Hepatocyte (in vitro differentiated cells): ENCODE measurements around the gene TCN1.

Experiments
- EZH2 ChIP-seq: fragments of 200-600 bp; sonication (generic); IDR thresholded peaks from 2 replicates; pipeline ENCODE4 v1.6.1; 2016; ENCODE audit warnings: antibody characterized with exemption, mild to moderate bottlenecking, borderline replicate concordance
- EZH2phosphoT487 ChIP-seq: fragments of 200-600 bp; sonication (generic); IDR thresholded peaks from one replicate; pipeline ENCODE4 v1.6.1; 2018; ENCODE audit warnings: antibody characterized with exemption, mild to moderate bottlenecking, low read depth, moderate library complexity; ENCODE audit not compliant: unreplicated experiment, severe bottlenecking
- TF ChIP-seq, protein P1 (sequence below): fragments of 200-600 bp; sonication (generic); IDR thresholded peaks from 2 replicates; pipeline ENCODE4 v1.5.1; 2016; ENCODE audit warnings: antibody characterized with exemption, mild to moderate bottlenecking; ENCODE audit not compliant: poor library complexity

DNA sequence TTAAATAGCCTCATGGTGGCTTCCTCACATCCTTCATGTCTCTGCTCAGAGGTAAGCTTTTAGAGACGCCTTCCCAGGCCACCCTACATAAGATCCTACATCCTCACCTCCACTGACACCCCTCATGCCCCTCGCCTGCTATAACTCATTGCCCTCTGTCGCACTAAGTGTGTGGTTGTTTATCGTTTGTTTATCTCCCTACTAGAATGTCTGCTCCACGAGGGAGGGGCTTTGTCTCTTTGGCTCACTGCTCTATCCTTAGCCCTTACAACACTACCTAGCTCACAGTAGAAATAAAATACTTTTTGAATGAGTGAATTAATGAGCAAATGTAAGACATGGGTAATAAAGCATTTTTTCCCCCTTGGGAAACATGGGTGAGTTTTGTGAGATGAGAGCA lies 19.7 kb downstream of the TCN1 start:
- TF ChIP-seq, protein P1, sequence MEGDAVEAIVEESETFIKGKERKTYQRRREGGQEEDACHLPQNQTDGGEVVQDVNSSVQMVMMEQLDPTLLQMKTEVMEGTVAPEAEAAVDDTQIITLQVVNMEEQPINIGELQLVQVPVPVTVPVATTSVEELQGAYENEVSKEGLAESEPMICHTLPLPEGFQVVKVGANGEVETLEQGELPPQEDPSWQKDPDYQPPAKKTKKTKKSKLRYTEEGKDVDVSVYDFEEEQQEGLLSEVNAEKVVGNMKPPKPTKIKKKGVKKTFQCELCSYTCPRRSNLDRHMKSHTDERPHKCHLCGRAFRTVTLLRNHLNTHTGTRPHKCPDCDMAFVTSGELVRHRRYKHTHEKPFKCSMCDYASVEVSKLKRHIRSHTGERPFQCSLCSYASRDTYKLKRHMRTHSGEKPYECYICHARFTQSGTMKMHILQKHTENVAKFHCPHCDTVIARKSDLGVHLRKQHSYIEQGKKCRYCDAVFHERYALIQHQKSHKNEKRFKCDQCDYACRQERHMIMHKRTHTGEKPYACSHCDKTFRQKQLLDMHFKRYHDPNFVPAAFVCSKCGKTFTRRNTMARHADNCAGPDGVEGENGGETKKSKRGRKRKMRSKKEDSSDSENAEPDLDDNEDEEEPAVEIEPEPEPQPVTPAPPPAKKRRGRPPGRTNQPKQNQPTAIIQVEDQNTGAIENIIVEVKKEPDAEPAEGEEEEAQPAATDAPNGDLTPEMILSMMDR, result no peak
- TF ChIP-seq EZH2, result no peak
- no peak for TF ChIP-seq EZH2phosphoT487
